Activated T-cell treated with anti-CD3 and anti-CD28 coated beads for 4 hours (primary cell): ENCODE data around the gene DLG5.

Experiments used
- DNase-seq: peaks from one replicate; pipeline ENCODE4 v3.0.0-alpha.2; 2020

The DLG5 gene

DNA sequence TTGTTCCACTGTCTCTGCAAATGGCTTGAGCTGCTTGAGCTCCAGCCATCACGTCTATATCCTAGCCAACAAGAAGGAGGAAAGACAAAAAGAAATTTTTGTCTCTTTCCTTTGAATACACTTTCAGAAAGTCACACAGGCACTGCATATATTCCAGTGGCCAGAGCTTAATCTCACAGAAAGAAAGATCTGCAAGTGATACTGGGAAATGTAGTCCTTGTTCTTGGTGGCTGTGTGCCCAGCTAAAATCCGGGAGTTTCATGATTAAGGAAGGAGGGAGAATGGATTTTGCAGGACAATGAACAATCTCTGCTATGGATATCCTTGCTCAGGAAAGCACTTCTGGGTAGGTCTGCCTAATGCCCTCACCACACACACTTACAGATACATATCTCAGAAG is 19.5 kb upstream of the DLG5 start:
- DNase-seq: no peak

DNA sequence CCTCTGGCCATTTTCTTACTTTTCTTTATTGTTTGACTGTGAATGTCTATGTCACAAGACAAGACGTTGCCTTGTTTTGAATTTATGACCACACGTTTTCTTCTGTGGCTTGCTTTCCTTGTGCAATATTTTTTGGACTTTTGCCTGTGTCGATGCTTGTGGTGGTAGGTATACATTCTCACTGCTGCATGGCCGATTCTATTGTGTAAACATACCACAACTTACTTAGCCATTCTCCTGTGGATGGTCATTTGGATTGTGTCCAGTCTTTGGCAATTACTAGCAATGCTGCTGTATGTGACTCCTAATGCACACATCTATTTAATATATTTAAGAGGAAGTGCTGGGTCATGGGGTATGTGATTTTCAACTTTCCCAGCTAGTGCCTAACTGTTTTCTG is 18.0 kb upstream of the DLG5 start:
- DNase-seq: no peak

DNA sequence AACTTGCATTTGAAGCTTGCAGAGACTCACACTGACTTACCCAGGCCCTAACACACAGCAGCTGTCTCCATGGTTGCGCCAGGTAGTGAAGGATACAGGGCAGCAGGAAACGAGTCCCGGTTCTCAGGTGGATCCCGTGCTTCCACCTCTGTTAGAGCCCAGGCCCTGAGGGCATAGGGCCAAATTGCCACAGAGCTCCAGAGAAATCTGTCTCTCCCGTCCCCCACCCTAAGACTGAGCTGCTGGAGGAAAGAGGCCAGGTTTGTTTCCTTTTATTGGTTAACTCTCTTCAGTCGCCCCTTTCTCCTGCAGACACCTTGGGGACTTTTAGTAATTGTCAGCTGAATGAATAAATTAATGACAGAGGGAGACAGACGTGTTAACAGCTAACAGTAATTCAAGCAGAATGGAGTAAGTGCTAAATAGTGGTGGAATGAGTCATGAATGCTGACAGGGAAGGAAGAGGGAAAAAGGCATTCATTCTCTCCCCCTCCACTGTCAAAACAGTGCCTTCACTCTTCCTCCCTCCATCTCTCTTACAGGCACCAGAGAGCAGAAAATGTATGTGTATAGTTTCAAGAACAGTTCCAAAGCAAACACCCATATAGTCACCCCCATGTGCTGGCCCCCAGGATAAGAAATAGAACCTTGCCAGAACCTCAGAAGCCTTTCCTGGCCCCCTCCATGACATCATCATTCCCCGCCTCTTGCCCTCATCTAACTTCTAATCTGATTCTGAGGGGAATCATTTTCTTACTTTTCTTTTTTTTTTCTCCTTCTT is 16.8 kb upstream of the DLG5 start:
- no peak for DNase-seq

DNA sequence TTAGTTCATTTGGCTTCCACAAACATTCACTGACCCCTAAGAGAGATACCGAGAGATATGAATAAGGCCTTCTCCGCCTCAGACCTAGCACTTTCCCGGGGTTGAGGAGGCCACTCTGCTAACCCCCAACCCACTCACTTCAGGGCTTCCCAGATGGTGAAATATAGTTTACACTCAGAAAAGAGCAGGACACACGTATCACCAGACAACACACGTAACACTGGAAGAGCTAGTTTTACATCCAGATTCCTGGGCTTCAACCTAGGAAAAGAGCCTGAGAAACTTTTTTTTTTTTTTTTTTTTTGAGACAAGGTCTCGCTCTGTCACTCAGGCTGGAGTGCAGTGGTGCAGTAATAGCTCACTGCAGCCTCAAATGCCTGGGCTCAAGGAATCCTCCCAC is 15.2 kb upstream of the DLG5 start:
- no peak for DNase-seq

DNA sequence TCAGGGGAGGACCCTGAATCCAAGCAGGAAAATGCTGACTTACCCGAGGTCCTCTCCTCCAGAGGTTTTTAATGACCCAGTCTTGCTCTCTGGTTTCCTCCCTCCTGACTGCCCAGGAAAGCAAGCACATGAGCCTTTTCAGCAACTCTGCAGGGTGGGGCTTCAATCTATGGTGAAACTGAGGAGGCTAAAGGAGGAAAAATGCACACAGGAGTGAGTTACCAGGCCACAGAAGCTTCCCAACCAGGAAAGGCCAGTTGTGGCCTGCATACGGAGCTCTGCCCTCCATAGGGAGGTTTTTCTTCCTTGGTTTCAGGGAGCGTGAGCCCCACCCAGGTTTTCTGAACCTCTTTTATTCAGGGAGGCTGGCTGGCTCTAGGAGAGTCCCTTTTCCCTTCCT is 14.1 kb upstream of the DLG5 start:
- DNase-seq: no peak

DNA sequence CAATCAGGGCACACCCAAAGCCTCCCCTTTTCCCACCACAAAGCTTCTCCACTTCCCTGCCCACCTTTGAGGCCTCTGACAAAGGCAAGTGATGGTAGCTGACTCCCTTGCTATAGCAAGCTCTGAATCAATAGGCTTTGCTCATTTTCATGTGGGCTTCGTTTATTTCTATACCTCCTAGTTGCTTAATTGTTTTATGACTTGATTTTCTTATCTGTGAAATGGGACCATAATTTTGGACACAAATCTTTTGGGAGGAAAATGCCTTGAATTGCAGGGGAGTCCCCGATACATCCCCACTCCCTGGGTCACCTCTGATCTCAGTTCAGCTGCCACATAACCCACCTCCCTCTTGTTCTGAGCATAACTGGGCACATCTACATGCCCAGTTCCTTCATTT is 13.7 kb upstream of the DLG5 start:
- DNase-seq: no peak

DNA sequence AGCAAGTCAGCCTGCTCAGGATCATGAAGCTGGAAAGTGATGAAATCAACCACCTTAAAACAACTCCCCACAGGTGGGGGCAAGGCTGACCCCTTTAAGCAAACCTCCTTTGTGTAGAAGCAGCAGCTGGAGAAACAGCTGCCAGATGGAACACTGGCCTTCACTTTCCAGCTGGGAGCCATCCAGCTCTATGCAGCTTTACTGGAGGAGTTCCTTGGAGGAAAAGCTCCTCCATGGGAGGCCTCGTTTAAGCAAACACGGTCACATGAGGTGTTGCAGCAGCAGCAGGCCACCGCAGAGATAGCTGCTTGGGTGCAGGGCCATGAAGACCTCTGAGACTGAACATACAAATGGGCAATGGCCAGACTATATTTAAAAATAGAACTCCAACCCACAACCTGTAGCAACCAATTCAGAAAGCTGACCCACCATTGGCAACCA is 13.0 kb upstream of the DLG5 start:
- DNase-seq: no peak

DNA sequence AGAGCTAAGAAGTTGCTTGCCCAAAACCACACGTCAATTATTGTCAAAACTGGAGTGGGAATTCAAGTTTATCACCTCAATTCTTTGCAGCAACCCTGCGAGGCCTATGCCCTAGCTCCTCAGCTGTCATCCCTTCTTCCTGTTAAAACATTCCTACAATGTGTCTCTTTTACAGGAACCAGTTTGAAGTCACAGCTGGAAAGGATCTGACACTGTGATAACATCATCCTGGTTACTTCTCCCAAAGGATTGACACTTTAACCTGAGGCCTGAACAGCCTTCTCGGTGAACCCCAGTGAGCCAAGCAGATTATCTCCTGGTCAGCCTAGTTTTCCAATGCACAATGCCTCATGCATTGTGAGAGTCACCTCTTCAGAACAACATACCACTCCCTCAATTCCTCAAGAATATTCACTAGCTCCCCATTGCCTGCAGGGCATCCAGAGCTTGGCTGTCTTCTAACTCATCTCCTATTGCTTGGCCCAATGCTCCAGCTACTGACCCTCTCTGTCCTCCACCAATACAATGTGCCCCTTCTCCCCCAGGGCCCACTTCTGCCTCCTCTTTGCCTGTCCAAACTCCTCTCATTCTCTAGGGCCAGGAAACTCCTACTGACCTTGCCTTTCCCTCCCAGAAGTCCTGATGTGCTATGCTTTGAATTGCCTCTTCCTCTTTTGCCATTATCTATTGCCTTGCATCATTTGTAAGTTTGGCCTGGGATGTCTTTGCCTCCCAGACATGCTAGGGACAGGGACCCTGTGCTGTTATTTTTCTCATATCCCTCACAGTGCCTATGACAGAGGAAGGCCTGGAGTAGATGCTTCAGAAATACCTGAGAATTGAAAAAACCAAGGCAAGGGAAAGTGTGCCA is 10.4 kb upstream of the DLG5 start:
- no peak for DNase-seq

DNA sequence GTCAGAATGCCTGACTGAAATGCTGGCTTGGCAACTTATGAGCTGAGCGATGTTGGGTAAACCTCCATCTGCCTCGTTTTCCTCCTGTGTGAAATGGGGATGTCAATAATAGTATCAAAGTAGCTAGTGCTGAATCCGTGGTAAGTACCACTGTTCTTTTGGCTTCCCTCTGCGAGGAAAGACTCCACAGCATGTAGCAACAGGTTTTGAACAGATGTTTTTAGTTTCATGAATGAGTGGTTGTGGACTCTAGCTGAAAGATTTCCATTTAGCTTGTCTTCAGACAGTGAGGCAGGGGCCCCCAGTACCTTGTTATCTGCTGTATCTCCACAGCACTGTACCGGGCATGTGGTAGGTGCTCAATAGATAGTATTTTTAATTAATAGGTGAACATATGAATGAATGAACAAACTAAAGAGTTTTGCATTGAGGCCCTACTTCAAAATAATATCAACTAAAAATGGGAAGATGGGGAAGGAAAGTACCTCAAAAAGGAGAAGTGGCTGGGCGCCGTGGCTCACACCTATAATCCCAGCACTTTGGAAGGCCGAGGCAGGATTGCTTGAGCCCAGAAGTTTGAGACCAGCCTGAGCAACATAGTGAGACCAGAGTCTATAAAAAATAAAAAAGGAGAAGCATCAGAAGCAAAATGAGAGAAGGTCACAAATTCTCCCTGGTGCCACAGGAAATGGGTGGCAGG is 5.6 kb upstream of the DLG5 start:
- DNase-seq: no peak

DNA sequence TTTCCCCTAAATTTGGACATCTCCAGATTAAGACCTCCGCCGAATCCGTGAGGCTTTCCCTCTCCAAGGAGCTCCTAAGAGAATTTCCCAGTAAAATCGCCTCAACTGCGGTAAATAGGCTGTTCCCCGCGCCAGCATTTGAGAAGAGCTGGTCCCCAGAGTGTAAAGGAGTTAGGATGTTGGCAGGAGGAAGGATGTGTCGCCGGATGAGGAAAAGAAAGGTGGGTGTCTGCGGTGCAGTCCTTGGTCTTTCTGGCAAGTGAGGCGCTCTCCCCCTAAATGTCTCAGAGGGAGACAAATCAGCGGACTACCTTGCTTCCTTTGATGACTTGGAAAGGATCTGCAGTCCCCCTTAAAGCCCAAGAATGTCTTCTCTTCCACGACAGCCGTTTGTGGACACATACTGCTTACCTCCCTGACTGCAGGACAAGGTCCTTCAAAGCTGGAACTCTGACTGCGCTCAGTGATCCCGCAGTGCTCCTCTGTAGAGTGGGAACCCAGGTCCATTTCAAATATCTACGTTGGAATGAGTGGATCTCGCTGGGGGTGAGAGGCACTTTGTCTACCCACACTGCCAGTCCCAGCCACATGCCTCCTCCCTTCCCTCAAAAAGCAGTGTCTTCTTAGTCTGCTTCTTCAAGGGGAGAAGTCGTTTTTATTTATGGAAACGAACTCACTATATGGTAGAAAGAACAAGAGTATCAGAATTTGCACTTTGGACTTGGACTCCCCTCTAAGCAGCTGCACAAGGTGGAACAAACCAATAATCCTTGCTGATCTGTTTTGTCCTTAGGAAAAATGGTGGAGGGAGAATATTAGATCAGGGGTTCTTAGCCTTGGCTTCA is 1.1 kb upstream of the DLG5 start:
- DNase-seq: no peak

DNA sequence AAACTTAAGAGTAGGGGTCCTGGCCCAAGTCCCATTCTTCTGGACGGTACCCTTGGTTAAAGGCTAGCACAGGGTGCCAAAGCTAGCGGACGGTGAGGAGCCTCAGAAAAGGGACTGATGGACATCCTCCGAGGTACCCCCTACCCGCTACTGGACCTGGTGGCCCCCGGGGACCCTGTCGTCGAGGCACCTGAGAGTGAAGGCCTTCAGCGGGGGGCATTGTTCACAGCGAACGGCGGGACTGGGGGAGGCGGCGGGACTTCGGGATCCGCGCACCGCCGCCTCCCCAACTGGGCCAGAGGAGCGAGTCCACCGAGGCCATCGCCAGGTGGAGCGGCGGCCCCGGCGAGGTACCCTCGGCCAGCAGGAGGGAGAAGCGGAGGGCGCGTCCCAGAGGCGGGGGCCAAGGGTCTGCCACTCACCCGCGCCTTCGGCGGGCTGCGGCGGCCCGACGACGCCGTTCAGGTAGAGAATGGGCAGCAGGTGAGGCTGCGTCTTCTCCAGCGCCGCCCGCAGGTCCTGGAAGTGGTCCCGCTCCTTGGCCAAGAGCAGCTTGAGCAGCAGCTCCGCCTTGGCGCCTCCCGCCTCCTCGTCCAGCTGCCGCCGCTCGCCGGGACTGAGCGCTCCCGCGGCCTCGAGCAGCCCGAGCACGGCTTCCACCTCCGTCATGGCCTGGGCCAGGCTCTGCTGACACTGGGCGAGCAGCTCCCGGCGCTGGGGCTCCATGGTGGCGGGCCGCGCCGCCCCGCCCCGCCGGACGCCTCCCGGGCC is 575 bp downstream of the DLG5 start:
- no peak for DNase-seq

DNA sequence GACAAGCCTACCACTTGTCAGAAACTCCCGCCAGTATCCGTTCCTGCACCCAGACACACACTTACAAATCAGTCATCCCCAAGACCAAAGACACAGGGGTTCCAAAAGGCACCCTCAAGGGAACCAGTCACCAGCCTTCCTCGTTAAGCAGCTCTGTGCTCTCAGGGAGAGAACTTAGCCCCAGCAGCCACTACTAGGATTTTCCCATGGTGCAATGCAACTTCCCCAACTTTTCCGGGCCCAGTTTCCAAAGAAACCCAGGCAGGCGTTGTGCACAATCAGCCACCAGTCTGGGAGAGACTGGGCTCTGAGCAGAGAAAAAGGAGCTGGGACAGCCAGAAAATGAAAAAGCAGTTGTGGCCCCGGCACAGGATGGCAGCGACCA is 1.2 kb downstream of the DLG5 start:
- DNase-seq: no peak

DNA sequence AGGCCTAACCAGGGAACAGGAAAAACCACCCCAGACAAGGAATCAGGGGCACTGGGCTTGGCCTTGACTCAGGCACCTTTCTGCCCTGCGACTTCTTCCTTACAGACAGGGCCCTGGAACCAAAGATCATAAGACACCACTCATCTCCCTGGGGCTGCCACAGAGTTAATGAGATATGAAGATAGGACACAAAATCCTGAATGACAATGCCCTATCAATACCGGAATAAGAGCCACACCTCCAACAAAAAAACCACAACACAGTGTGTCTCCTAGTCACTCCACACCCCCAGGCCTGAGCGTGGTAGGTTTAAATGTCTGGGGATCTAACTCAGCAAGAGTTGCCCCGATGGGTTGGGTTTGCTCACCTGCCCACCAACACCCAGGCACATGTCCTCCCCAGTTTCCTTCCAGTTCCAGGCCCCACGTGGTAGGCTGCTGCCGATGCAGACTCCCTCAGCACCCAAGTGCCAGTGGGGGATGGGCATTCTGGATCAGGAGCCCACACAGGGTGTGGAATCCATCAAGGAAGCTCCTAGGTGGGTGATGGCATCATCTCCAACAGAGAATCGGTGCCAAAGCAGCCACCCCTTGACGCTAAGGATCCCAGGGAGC is 3.9 kb downstream of the DLG5 start:
- DNase-seq: no peak

DNA sequence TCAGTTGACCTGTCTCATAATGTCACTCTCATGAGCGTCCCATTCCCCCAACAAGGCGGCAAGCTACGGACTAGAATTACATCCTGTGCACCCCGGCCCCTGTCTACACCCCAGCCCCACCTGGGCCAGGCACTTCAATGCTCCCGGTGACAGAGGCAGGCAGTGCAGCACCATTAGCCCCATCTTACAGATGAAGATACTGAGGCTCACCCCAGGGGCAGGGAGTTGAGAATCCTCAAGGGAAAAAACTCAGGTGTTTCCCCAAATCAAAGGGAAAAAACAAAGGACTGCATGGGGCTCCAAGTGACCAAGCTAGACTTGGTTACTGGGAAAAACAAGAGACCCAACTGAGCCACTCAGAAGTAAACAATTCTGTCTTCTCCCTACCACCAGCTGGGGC is 4.5 kb downstream of the DLG5 start:
- no peak for DNase-seq

DNA sequence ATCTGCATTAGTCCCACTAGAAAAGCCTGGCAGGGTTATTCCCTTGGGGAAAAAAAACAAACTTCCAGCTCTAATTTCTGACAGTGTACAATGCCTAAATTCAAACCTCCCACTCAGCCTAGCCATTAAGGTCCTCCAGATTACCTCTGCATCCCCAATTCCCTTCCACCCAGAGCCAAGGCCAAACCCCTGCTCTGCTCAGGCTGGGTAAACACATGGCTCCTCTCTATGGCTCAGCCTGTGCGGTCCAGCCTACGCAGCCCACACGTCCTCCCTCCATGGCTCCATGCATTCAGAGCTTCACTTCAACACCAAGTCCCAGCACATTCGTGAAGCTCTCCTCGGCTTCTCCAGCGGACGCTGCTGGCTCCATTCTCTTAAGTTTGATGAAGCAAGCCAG is 5.2 kb downstream of the DLG5 start:
- no peak for DNase-seq

DNA sequence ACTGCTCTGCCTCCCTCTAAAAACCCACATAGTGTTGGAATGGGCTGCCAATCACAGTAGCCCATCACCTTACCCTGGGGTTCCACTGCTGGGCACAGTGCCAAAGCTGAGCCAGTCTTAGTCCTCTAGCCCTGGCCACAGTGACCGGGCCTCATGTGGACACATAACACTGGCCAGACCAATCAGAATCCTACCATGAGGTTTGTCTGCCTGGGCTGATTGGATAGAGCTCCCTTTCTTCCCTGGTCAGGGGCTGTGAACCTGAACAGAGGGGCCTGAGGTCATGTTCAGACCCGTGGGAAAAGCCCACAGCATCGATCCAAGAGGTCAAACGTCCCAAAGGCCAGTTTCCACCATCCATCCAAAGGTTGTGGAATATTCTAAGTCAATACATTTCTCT is 6.1 kb downstream of the DLG5 start:
- DNase-seq: no peak

DNA sequence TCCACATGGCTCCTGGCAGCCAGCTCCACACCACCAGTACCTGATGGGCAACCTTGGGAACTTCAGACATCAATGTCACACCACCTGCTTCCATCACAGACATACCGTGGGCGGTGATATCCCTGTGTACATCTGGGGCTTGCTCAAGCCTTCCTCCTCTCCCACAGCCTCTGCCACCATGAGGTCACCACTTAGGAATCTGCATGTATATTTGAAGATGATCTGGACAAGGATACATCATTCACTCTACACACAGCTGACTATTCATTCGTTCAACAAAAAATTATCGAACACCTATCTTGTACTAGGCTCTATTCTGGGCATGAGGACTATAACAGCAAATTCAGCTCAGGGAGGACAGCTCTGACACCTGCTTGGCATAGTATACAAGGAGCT is 6.8 kb downstream of the DLG5 start:
- DNase-seq: no peak

DNA sequence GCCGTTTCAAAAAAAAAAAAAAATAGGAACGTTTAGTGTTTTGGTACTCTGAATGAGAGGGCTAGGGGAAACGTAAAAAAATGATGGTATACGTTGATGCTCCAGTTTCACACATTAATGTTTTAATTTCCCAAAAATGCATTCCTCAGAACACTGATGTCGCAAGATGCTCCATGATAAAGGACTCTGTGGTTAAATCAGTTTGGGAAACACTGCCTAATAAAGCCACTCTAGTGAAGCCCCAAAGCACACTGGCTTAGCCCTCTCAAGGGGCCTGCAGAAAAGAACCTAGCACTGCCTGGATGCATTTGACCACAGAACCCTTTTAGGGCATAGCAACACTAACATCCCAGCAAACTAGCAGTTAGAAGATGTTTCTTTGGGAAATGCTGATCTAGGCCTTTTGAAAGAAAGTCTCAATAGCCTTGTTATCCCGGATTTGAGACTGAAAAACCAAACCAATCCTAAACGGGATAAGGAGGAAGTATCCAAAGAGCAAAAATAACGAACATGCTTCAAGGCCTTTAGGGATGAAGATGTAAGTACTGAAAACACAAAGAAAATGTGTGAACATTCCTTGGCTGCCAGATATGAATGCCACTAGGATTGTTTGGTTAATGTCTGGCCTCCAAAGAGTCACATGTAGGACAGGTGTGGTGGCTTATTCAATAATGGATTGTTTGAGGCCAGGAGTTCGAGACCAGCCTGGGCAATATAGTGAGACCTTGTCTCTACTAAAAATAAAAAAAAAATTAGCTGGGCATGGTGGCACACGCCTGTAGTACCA is 11.0 kb downstream of the DLG5 start:
- no peak for DNase-seq

DNA sequence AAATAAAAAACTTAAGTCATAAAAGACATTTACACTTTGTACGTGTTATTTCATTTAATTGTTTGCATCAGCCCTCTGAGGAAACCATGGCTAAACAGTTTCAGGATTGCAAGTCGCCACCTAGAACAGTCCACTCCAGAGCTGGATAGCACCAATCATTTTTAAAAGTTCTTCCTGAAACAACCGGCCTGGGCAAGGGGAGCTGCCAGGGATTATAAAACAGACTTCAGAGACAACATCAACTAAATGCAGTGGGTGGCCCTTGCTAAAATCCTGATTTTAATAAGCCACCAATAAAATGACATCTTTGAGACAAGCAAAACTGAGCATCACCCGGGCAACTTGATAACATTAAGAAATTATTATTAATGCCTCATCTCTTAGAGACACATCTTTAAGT is 13.5 kb downstream of the DLG5 start:
- no peak for DNase-seq

DNA sequence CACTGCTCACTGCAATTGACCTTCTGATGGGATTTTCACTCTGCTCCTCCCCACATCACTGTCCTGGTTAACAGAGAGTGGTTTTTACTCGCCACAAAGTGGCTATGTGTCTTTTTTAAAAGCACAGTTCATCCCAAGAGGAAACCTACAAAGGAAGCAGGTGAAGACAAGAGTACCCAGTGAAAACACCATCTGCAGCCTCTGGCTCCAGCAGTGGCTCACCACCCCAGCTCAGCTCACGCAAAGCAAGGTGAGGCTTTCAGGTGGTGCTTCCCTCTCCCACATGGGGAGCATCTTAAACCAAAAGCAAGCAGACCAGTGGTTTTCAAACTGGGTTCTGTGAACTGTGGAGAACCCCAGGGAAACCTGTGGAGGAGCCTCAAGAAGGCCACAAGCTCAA is 14.0 kb downstream of the DLG5 start:
- no peak for DNase-seq
